Testis (tissue), 2 donors: ENCODE results near the gene TBK1.

Experiments used
- CTCF ChIP-seq, 3 experiments: fragments of 450-650 bp in 2 of 3; fragments of 200-600 bp in 1 of 3; sonication (generic) in 1 of 3; IDR thresholded peaks; one replicate each; pipeline ENCODE4 v1.5.1; 2016 to 2019; ENCODE audit warnings: antibody characterized with exemption in 3 of 3, mild to moderate bottlenecking in 2 of 3, moderate library complexity in 1 of 3
- POLR2A ChIP-seq: fragments of 450-650 bp; IDR thresholded peaks from one replicate; pipeline ENCODE4 v1.6.1; 2017; ENCODE audit warnings: antibody characterized with exemption, mild to moderate bottlenecking, moderate library complexity

- no peak for TF ChIP-seq CTCF (IDR thresholded peaks at IDR 0.05)
- TF ChIP-seq POLR2A: no peak
These were observed 66.5 kb downstream of the TBK1 start for GRCh38 chr12:64518396-64518795.
